Gastroesophageal sphincter (tissue), 4 donors: Measurements from ENCODE around the gene DHCR7. TPM values are rescaled to one million over a fixed set of nuclear protein-coding genes. Genes with fewer than 3 reads are reported as not detected.

Experiments
- ATAC-seq: fragments of 150-250 bp; one replicate; pipeline ENCODE4 v1.9.1; 2016; ENCODE audit warnings: mild to moderate bottlenecking, moderate library complexity
- H3K27ac ChIP-seq, 4 donors: fragments of 200-600 bp; sonication (generic) in 3 of 4; 1 replicate in 3 of 4; 2 replicates in 1 of 4; pipeline ENCODE4 v1.5.1; 2016 to 2019
- H3K27me3 ChIP-seq: fragments of 200-600 bp; sonication (generic); one replicate; pipeline ENCODE4 v1.5.1; 2019
- H3K36me3 ChIP-seq, 2 donors: fragments of 200-600 bp; sonication (generic); one replicate each; pipeline ENCODE4 v1.5.1; 2019; ENCODE audit warnings: control low read depth in 1 of 2
- H3K4me1 ChIP-seq, 3 donors: fragments of 200-600 bp; sonication (generic); 1 replicate in 2 of 3; 2 replicates in 1 of 3; pipeline ENCODE4 v1.5.1; 2016 to 2019; ENCODE audit warnings: control low read depth in 2 of 3
- H3K4me3 ChIP-seq, 2 donors: fragments of 200-600 bp; sonication (generic); one replicate each; pipeline ENCODE4 v1.5.1; 2019; ENCODE audit warnings: mild to moderate bottlenecking in 1 of 2, moderate library complexity in 1 of 2
- H3K9me3 ChIP-seq, 3 donors: fragments of 200-600 bp; sonication (generic); one replicate each; pipeline ENCODE4 v1.5.1; 2017 to 2019; ENCODE audit warnings: control low read depth in 2 of 3
- CTCF ChIP-seq, 4 experiments: fragments of 200-600 bp in 2 of 4; fragments of 450-650 bp in 2 of 4; sonication (generic) in 1 of 4; IDR thresholded peaks; one replicate each; pipeline ENCODE4 v1.5.1; 2017 to 2019; ENCODE audit warnings: antibody characterized with exemption in 4 of 4, mild to moderate bottlenecking in 2 of 4, moderate library complexity in 2 of 4
- EP300 ChIP-seq: sonication (generic); formaldehyde crosslinking; IDR thresholded peaks from one replicate; pipeline ENCODE4 v1.6.1; 2017; ENCODE audit warnings: antibody characterized with exemption, mild to moderate bottlenecking
- POLR2A ChIP-seq, 2 donors: fragments of 450-650 bp; IDR thresholded peaks; one replicate each; pipeline ENCODE4 v1.6.1; 2017; ENCODE audit warnings: antibody characterized with exemption in 2 of 2, mild to moderate bottlenecking in 2 of 2, moderate library complexity in 1 of 2
- POLR2AphosphoS5 ChIP-seq: sonication (generic); formaldehyde crosslinking; IDR thresholded peaks from one replicate; pipeline ENCODE4 v1.6.1; 2017; ENCODE audit warnings: antibody characterized with exemption
- WGBS, 2 donors: methylation state at CpG; one replicate each; pipeline ENCODE4 v1.1.5; 2018; ENCODE audit warnings: low coverage in 1 of 2; 5-methylcytosine and 5-hydroxymethylcytosine counted together
- total RNA-seq, 4 donors: library from RNA; depleted of rRNA; stranded (reverse); fragments of >200 nt; gene quantifications; one replicate each; pipeline ENCODE4 v1.1.0, GENCODE V29; 2016

The DHCR7 gene
- total RNA-seq, 4 donors from 2014 or later: 5.0 to 10.3 (median 8.0) TPM

GRCh38 chr11:71420455-71421241 lies 27.5 kb downstream of the DHCR7 start:
- no peak for ATAC-seq
- WGBS, 2 donors: 70 to 72% methylated on average over 13 to 15 of the region's 16 CpGs
- peaks cover 27% of the 10 kb centered on the region for H3K27me3 ChIP-seq
- H3K27ac ChIP-seq: no peak overlapping the region
- H3K9me3 ChIP-seq: no peaks in the 10 kb centered on the region
- no peaks in the 10 kb centered on the region for H3K4me1 ChIP-seq
- no peaks in the 10 kb centered on the region for H3K36me3 ChIP-seq
- no peak overlapping the region for H3K4me3 ChIP-seq
- TF ChIP-seq CTCF (IDR thresholded peaks at IDR 0.05) (peak in 3 of 4 experiments; percentile 23 to 44 (median 29)), POLR2A (IDR thresholded peaks at IDR 0.05) (no peak)

- TF ChIP-seq EP300 (no peak), POLR2A (IDR thresholded peaks at IDR 0.05) (no peak)
- ATAC-seq: no peak
- WGBS, 2 donors: 39 to 73% methylated on average over 3 to 5 of the region's 8 CpGs
Measured at GRCh38 chr11:71418643-71419042, 29.6 kb downstream of the DHCR7 start.

GRCh38 chr11:71414645-71415044 lies 33.5 kb downstream of the DHCR7 start:
- no peak for ATAC-seq
- no peak for TF ChIP-seq EP300
- no peak for TF ChIP-seq CTCF (IDR thresholded peaks at IDR 0.05)
- TF ChIP-seq POLR2A (IDR thresholded peaks at IDR 0.05): no peak
- Histone ChIP-seq H3K27me3 (peaks cover 23% of the 10 kb centered on the region), H3K27ac (no peak overlapping the region), H3K4me1 (no peaks in the 10 kb centered on the region), H3K4me3 (no peak overlapping the region), H3K9me3 (no peaks in the 10 kb centered on the region), H3K36me3 (no peaks in the 10 kb centered on the region)

More at GRCh38 chr11:71418643-71419042, 29.6 kb downstream of the DHCR7 start:
- no peak overlapping the region for H3K27ac ChIP-seq
- H3K9me3 ChIP-seq: no peaks in the 10 kb centered on the region
- peaks cover 32% of the 10 kb centered on the region for H3K27me3 ChIP-seq
- H3K36me3 ChIP-seq: no peaks in the 10 kb centered on the region
- H3K4me1 ChIP-seq: no peaks in the 10 kb centered on the region
- H3K4me3 ChIP-seq: no peak overlapping the region

- no peak for ATAC-seq
- no peaks in the 10 kb centered on the region for H3K36me3 ChIP-seq
- H3K9me3 ChIP-seq: no peaks in the 10 kb centered on the region
- no peaks in the 10 kb centered on the region for H3K4me1 ChIP-seq
- TF ChIP-seq POLR2AphosphoS5 (no peak), EP300 (no peak), CTCF (IDR thresholded peaks at IDR 0.05) (no peak), POLR2A (IDR thresholded peaks at IDR 0.05) (no peak)
- 80 to 91% methylated on average over 7 of the region's 7 CpGs for WGBS, 2 donors
- H3K27ac ChIP-seq: no peak overlapping the region
- H3K4me3 ChIP-seq: no peak overlapping the region
- H3K27me3 ChIP-seq: peaks cover 30% of the 10 kb centered on the region
Measured at GRCh38 chr11:71410363-71410966, 37.7 kb downstream of the DHCR7 start.

GRCh38 chr11:71408826-71409225 lies 39.4 kb downstream of the DHCR7 start:
- no peak for TF ChIP-seq EP300
- no peak for ATAC-seq
- peaks cover 27% of the 10 kb centered on the region for H3K27me3 ChIP-seq
- 64 to 67% methylated on average over 7 of the region's 7 CpGs for WGBS, 2 donors
- H3K4me3 ChIP-seq: no peak overlapping the region
- no peaks in the 10 kb centered on the region for H3K9me3 ChIP-seq
- H3K36me3 ChIP-seq: no peaks in the 10 kb centered on the region
- no peak overlapping the region for H3K27ac ChIP-seq
- no peaks in the 10 kb centered on the region for H3K4me1 ChIP-seq

GRCh38 chr11:71407356-71407755 lies 40.8 kb downstream of the DHCR7 start:
- H3K27me3 ChIP-seq: peaks cover 14% of the 10 kb centered on the region
- H3K36me3 ChIP-seq: no peaks in the 10 kb centered on the region
- WGBS, 2 donors: 80 to 83% methylated on average over 1 of the region's 15 CpGs
- H3K9me3 ChIP-seq: no peaks in the 10 kb centered on the region
- no peak overlapping the region for H3K4me3 ChIP-seq
- TF ChIP-seq EP300 (no peak), POLR2A (IDR thresholded peaks at IDR 0.05) (no peak), CTCF (IDR thresholded peaks at IDR 0.05) (no peak), POLR2AphosphoS5 (no peak)
- no peaks in the 10 kb centered on the region for H3K4me1 ChIP-seq
- H3K27ac ChIP-seq: no peak overlapping the region
- no peak for ATAC-seq
